ENCODE data around the gene NR6A1.

- TF ChIP-seq, protein P1, sequence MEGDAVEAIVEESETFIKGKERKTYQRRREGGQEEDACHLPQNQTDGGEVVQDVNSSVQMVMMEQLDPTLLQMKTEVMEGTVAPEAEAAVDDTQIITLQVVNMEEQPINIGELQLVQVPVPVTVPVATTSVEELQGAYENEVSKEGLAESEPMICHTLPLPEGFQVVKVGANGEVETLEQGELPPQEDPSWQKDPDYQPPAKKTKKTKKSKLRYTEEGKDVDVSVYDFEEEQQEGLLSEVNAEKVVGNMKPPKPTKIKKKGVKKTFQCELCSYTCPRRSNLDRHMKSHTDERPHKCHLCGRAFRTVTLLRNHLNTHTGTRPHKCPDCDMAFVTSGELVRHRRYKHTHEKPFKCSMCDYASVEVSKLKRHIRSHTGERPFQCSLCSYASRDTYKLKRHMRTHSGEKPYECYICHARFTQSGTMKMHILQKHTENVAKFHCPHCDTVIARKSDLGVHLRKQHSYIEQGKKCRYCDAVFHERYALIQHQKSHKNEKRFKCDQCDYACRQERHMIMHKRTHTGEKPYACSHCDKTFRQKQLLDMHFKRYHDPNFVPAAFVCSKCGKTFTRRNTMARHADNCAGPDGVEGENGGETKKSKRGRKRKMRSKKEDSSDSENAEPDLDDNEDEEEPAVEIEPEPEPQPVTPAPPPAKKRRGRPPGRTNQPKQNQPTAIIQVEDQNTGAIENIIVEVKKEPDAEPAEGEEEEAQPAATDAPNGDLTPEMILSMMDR (conservative IDR thresholded peaks at IDR 0.05 in 1 of 2, IDR thresholded peaks at IDR 0.05 in 1 of 2; ENCODE audit: extremely low read depth in 1 of 2, insufficient read depth in 1 of 2, low read depth in 1 of 2, low read length in 2 of 2): no peak
- TF ChIP-seq EZH2 (IDR thresholded peaks at IDR 0.05; ENCODE audit: borderline replicate concordance, low read length): no peak
Observed at GRCh38 chr9:124479947-124480620, 291.0 kb downstream of the NR6A1 start.

All from mammary epithelial cell (primary cell).